Lung (tissue), 12 donors: ENCODE results near the gene CILP2. TPM values are rescaled to one million over a fixed set of nuclear protein-coding genes. Genes with fewer than 3 reads are reported as not detected.

Source experiments
- ATAC-seq: fragments of 200-7000 bp; cut with Tn5 transposase; one replicate; pipeline ENCODE4 v1.9.1; 2020; ENCODE audit warnings: moderate number of reproducible peaks; ENCODE audit not compliant: insufficient read depth, low FRiP score
- DNase-seq, 3 donors: peaks; one replicate each; pipeline ENCODE4 v3.0.0-alpha.2; 2013 to 2017
- H3K27ac ChIP-seq, 2 donors: one replicate each; pipeline ENCODE4 v1.5.1; 2013; ENCODE audit warnings: mild to moderate bottlenecking in 2 of 2, moderate library complexity in 2 of 2, control low read depth in 1 of 2, inconsistent platforms in 1 of 2, low read depth in 1 of 2, low read length in 1 of 2
- H3K27me3 ChIP-seq, 3 donors: one replicate each; pipeline ENCODE4 v1.5.1; 2013; ENCODE audit warnings: low read length in 2 of 3; ENCODE audit not compliant: control insufficient read depth in 3 of 3, insufficient read depth in 3 of 3
- H3K36me3 ChIP-seq, 4 donors: one replicate each; pipeline ENCODE4 v1.5.1; 2013; ENCODE audit warnings: low read length in 4 of 4, mild to moderate bottlenecking in 1 of 4, moderate library complexity in 1 of 4; ENCODE audit not compliant: control insufficient read depth in 4 of 4, insufficient read depth in 4 of 4
- H3K4me1 ChIP-seq, 5 donors: one replicate each; pipeline ENCODE4 v1.5.1; 2013; ENCODE audit warnings: low read length in 5 of 5, mild to moderate bottlenecking in 2 of 5, moderate library complexity in 1 of 5; ENCODE audit not compliant: control insufficient read depth in 5 of 5, insufficient read depth in 5 of 5
- H3K4me3 ChIP-seq: one replicate; pipeline ENCODE4 v1.5.1; 2013; ENCODE audit warnings: mild to moderate bottlenecking, control low read depth, moderate library complexity
- H3K9ac ChIP-seq, 2 donors: one replicate each; pipeline ENCODE4 v1.5.1; 2013; ENCODE audit warnings: low read length in 2 of 2, control low read depth in 1 of 2; ENCODE audit not compliant: insufficient read depth in 1 of 2
- H3K9me3 ChIP-seq, 4 donors: one replicate each; pipeline ENCODE4 v1.5.1; 2013; ENCODE audit warnings: low read length in 3 of 4, mild to moderate bottlenecking in 1 of 4, moderate library complexity in 1 of 4; ENCODE audit not compliant: control insufficient read depth in 4 of 4, insufficient read depth in 3 of 4
- CTCF ChIP-seq: IDR thresholded peaks from 2 replicates; pipeline ENCODE4 v1.5.1; 2012; ENCODE audit warnings: mild to moderate bottlenecking; ENCODE audit errors: control extremely low read depth, extremely low read depth
- WGBS, 2 donors: extraction: QIAGEN DNeasy Blood & Tissue Kit; methylation state at CpG; one replicate each; pipeline ENCODE4 v1.1.7; 2013; 5-methylcytosine and 5-hydroxymethylcytosine counted together
- polyA plus RNA-seq, 2 donors: library from polyadenylated mRNA; stranded (reverse); fragments of 200-250 nt; gene quantifications; one replicate each; pipeline ENCODE4 v1.2.1, GENCODE V29; 2013
- total RNA-seq, 2 donors: library from RNA; depleted of rRNA in 1 of 2; stranded (reverse); fragments of >200 nt in 1 of 2; gene quantifications; one replicate each; pipeline ENCODE4 v1.2.1, GENCODE V29; 2014 to 2021
- donor health status: control.
- donor health status: control.
- donor health status: Bipolar disorder and iron deficiency.
- donor health status: healthy.
- donor health status: DM: yes; HTN: yes; CAD: no.

CILP2 gene
- total and polyA plus RNA-seq, 4 donors, result 0.06 to 0.68 (median 0.38) TPM

GRCh38 chr19:19527674-19528625 is 10.1 kb upstream of the CILP2 start:
- H3K9me3 ChIP-seq, result no peaks in the 10 kb centered on the region
- H3K4me1 ChIP-seq, result peaks cover 0 to 4% (median 0%) of the 10 kb centered on the region in 5 donors
- DNase-seq, result no peak
- ATAC-seq, result no peak
- 94 to 96% methylated on average over 27 of the region's 27 CpGs for WGBS, 2 donors
- H3K27me3 ChIP-seq, result no peaks in the 10 kb centered on the region
- H3K27ac ChIP-seq, result no peak overlapping the region
- no peak overlapping the region for H3K4me3 ChIP-seq
- no peak overlapping the region for H3K9ac ChIP-seq
- TF ChIP-seq CTCF, result no peak
- peaks cover 0 to 32% (median 4%) of the 10 kb centered on the region in 4 donors for H3K36me3 ChIP-seq

GRCh38 chr19:19528721-19529490 is 9.2 kb upstream of the CILP2 start, which contains the start of gene YJEFN3:
YJEFN3 (plus strand) TSS chr19:19528911; CDS start chr19:19528933, 22 bp downstream.
- peaks cover 0 to 30% (median 4%) of the 10 kb centered on the region in 4 donors for H3K36me3 ChIP-seq
- peak; percentile 46 to 63 (median 49) for DNase-seq

GRCh38 chr19:19529783-19530422 is 8.2 kb upstream of the CILP2 start:
- peaks cover 0 to 28% (median 2%) of the 10 kb centered on the region in 4 donors for H3K36me3 ChIP-seq
- TF ChIP-seq CTCF, result no peak
- no peak overlapping the region for H3K9ac ChIP-seq
- ATAC-seq, result no peak
- no peak overlapping the region for H3K27ac ChIP-seq
- no peak overlapping the region for H3K4me3 ChIP-seq
- H3K4me1 ChIP-seq, result peaks cover 0 to 4% (median 0%) of the 10 kb centered on the region in 5 donors
- H3K27me3 ChIP-seq, result no peaks in the 10 kb centered on the region
- H3K9me3 ChIP-seq, result no peaks in the 10 kb centered on the region
- 79 to 81% methylated on average over 11 of the region's 11 CpGs for WGBS, 2 donors
- no peak for DNase-seq

More at GRCh38 chr19:19528721-19529490, 9.2 kb upstream of the CILP2 start, which contains the start of gene YJEFN3:
- no peak for ATAC-seq
- 70 to 74% methylated on average over 49 to 50 of the region's 50 CpGs for WGBS, 2 donors
- Histone ChIP-seq H3K9ac (no peak within 1 kb of the TSS), H3K4me1 (peaks cover 0 to 4% (median 0%) of the 10 kb centered on the region in 5 donors), H3K27ac (no peak within 1 kb of the TSS), H3K9me3 (no peaks in the 10 kb centered on the region), H3K4me3 (no peak within 1 kb of the TSS), H3K27me3 (no peaks in the 10 kb centered on the region)
- no peak for TF ChIP-seq CTCF
